Measurements from ENCODE around the gene PDXDC1.
"Not testable (repeated sequence)": the region's sequence is repeated elsewhere in the genome, so short reads cannot be mapped to it uniquely, and the experiment has no call there.

Gene PDXDC1

DNA sequence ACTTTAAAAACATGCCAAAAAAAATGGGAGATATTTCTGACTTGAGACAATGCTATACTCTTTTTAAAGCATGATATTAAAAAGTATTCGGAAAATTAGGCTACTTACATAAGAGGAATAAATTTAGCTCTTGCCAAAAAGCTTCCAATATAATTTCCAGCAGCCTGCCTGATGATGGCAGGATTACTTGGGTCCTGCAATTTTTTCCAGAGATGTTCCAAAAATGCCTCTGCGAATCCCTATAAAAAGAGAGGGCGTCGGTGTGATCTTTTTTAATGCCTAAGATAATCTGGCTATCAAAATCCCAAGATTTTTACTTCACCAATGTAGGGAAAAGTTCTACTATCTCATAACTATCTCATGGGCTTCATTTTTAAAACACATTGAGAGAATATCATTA lies 96.2 kb downstream of the PDXDC1 start:
- H3K4me3 ChIP-seq (ENCODE audit: control insufficient read depth in 1 of 7, extremely low read depth in 1 of 7, insufficient read depth in 4 of 7, low read depth in 2 of 7, low read length in 6 of 7); H3K9me3 ChIP-seq (ENCODE audit: control extremely low read depth in 1 of 5, control insufficient read depth in 4 of 5, insufficient read depth in 2 of 5, low read depth in 1 of 5, low read length in 4 of 5); H3K27ac ChIP-seq (ENCODE audit: insufficient read depth in 1 of 2, low read depth in 1 of 2, low read length in 2 of 2, poor library complexity in 1 of 2, severe bottlenecking in 2 of 2); H3K4me1 ChIP-seq (ENCODE audit: control extremely low read depth in 1 of 4, control insufficient read depth in 4 of 4, insufficient read depth in 4 of 4, low read length in 3 of 4); POLR2A ChIA-PET; H3K27me3 ChIP-seq (replicated peaks in 2 of 5; ENCODE audit: control insufficient read depth in 4 of 5, insufficient read depth in 5 of 5, low read length in 4 of 5); DNase-seq: not testable (repeated sequence)
- WGBS (ENCODE audit: insufficient coverage), result no CpG with 5 or more reads among the region's 4 CpGs
- CTCF ChIA-PET, result interaction anchor here (1.2 kb wide), 1 partner anchor 9 kb away, joined by 3 read pairs; no protein-coding TSS in a partner anchor
- peaks cover 9 to 56% (median 29%) of the 10 kb centered on the region in 4 experiments for H3K36me3 ChIP-seq (ENCODE audit: control insufficient read depth in 4 of 4, insufficient read depth in 4 of 4, low read length in 3 of 4)

DNA sequence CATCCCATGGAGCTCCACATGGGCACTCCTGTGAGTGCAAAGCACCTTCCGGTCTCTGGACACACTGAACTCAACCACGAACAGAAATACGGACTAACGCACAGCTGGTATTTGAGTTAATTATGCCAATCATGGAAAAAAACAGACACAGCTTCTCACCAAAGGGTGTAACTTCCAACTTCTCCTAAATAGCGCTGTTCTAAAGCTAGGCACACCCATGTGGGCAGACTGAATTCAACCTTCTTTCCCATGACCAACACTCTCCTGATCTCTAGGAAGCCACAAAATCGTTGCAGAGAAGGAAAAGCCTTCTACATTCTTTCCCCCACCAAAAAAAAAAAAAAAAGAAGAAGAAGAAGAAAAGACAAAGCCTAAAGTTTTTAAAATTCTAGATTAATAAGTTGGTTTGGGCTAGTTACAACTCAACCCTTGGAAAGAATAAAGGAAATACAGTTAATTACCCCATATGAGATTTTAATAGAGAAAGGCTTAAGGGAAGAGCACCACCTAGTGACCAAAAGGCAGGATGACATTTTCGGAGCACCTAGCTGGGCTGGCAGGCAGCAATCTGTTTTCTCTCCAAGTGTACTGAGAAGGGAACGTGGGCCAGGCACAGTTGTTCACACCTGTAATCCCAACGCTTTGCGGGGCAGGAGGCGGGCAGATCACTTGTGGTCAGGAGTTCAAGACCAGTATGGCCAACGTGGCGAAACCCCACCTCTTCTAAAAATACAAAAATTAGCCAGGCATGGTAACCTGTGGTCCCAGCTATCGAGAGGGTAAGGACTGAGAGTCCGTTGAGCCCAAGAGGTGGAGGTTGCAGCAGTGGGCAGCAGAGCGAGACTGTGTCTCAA lies 97.3 kb downstream of the PDXDC1 start:
- not testable (repeated sequence) for H3K27ac ChIP-seq (ENCODE audit: insufficient read depth in 1 of 2, low read depth in 1 of 2, low read length in 2 of 2, poor library complexity in 1 of 2, severe bottlenecking in 2 of 2); DNase-seq; H3K9me3 ChIP-seq (ENCODE audit: control extremely low read depth in 1 of 5, control insufficient read depth in 4 of 5, insufficient read depth in 2 of 5, low read depth in 1 of 5, low read length in 4 of 5); H3K4me1 ChIP-seq (ENCODE audit: control extremely low read depth in 1 of 4, control insufficient read depth in 4 of 4, insufficient read depth in 4 of 4, low read length in 3 of 4); H3K27me3 ChIP-seq (replicated peaks in 2 of 5; ENCODE audit: control insufficient read depth in 4 of 5, insufficient read depth in 5 of 5, low read length in 4 of 5); H3K4me3 ChIP-seq (ENCODE audit: control insufficient read depth in 1 of 7, extremely low read depth in 1 of 7, insufficient read depth in 4 of 7, low read depth in 2 of 7, low read length in 6 of 7)
- ChIA-PET POLR2A (interaction anchor here (0.6 kb wide), 1 partner anchor 18 kb away, joined by 5 read pairs; no protein-coding TSS in a partner anchor), CTCF (interaction anchor here (0.7 to 2.8 kb wide), 5 partner anchors 10 to 40 kb away, joined by 3 to 10 read pairs (median 4); no protein-coding TSS in a partner anchor)
- 65% methylated on average over 8 of the region's 16 CpGs for WGBS (ENCODE audit: insufficient coverage)
- peaks cover 10 to 52% (median 31%) of the 10 kb centered on the region in 4 experiments for H3K36me3 ChIP-seq (ENCODE audit: control insufficient read depth in 4 of 4, insufficient read depth in 4 of 4, low read length in 3 of 4)

DNA sequence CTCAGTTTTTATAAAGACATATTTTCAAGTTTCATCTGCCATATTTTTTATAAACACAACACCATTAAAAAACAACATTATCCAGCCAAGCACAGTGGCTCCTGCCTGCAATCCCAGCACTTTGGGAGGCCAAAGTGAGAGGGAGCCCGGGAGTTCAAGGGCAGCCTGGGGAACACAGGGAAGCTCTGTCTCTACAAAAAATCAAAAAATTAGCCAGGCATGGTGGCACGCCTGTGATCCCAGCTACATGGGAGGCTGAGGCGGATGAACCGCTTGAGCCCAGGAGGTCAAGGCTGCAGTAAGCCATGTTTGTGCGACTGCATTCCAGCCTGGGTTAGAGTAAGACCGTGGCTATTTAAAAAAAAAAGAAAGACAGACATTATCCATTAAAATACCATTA lies 98.3 kb downstream of the PDXDC1 start:
- Histone ChIP-seq H3K4me3 (ENCODE audit: control insufficient read depth in 1 of 7, extremely low read depth in 1 of 7, insufficient read depth in 4 of 7, low read depth in 2 of 7, low read length in 6 of 7) (no peak overlapping the region), H3K36me3 (ENCODE audit: control insufficient read depth in 4 of 4, insufficient read depth in 4 of 4, low read length in 3 of 4) (peaks cover 10 to 55% (median 32%) of the 10 kb centered on the region in 4 experiments), H3K27me3 (replicated peaks in 2 of 5; ENCODE audit: control insufficient read depth in 4 of 5, insufficient read depth in 5 of 5, low read length in 4 of 5) (no peaks in the 10 kb centered on the region), H3K27ac (ENCODE audit: insufficient read depth in 1 of 2, low read depth in 1 of 2, low read length in 2 of 2, poor library complexity in 1 of 2, severe bottlenecking in 2 of 2) (no peak overlapping the region), H3K9me3 (ENCODE audit: control extremely low read depth in 1 of 5, control insufficient read depth in 4 of 5, insufficient read depth in 2 of 5, low read depth in 1 of 5, low read length in 4 of 5) (no peaks in the 10 kb centered on the region), H3K4me1 (ENCODE audit: control extremely low read depth in 1 of 4, control insufficient read depth in 4 of 4, insufficient read depth in 4 of 4, low read length in 3 of 4) (no peaks in the 10 kb centered on the region)
- POLR2A ChIA-PET, result no interaction called here
- 96% methylated on average over 6 of the region's 6 CpGs for WGBS (ENCODE audit: insufficient coverage)
- CTCF ChIA-PET, result interaction anchor here (1.0 to 2.8 kb wide), 3 partner anchors 11 to 41 kb away, joined by 4 to 10 read pairs (median 4); no protein-coding TSS in a partner anchor
- no peak for DNase-seq

DNA sequence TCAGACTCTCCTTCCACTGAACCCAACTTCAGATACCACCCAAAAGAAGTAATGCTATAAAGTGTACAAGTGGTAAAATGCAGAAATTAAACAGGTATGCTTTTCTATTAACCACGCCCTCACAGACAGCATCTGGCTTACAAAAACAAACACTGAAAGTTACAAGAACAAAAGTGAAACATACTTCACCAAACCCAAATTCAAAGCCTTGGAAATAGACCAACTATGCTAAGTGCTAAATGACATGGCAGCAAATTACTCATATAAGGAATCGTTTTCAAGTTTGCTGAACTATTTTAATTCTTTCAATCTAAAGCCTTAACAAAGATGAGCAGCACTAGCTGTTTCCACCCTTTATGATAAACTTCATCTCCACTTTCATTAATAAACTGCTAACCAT lies 101.3 kb downstream of the PDXDC1 start:
- H3K9me3 ChIP-seq (ENCODE audit: control extremely low read depth in 1 of 5, control insufficient read depth in 4 of 5, insufficient read depth in 2 of 5, low read depth in 1 of 5, low read length in 4 of 5); H3K4me3 ChIP-seq (ENCODE audit: control insufficient read depth in 1 of 7, extremely low read depth in 1 of 7, insufficient read depth in 4 of 7, low read depth in 2 of 7, low read length in 6 of 7); H3K4me1 ChIP-seq (ENCODE audit: control extremely low read depth in 1 of 4, control insufficient read depth in 4 of 4, insufficient read depth in 4 of 4, low read length in 3 of 4); CTCF ChIA-PET; DNase-seq; H3K27me3 ChIP-seq (replicated peaks in 2 of 5; ENCODE audit: control insufficient read depth in 4 of 5, insufficient read depth in 5 of 5, low read length in 4 of 5); H3K27ac ChIP-seq (ENCODE audit: insufficient read depth in 1 of 2, low read depth in 1 of 2, low read length in 2 of 2, poor library complexity in 1 of 2, severe bottlenecking in 2 of 2); POLR2A ChIA-PET: not testable (repeated sequence)
- peaks cover 8 to 53% (median 25%) of the 10 kb centered on the region in 4 experiments for H3K36me3 ChIP-seq (ENCODE audit: control insufficient read depth in 4 of 4, insufficient read depth in 4 of 4, low read length in 3 of 4)
- 100% methylated on average over 1 of the region's 2 CpGs for WGBS (ENCODE audit: insufficient coverage)

DNA sequence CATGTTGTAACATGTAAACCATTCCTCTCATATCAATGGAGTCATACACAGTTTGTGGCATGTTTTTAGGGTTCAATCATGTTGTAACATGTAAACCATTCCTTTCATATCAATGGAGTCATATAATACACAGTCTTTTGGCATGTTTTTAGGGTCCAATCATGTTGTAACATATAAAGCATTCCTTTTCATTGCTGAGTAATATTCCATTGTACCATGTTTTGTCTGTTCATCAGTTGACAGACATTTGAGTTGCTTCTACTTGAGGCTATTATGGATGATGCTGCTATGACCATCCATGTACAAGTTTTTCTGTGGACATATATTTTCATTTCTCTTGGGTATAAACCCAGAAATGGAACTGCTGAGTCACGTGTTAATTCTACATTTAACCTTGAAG lies 106.1 kb downstream of the PDXDC1 start:
- H3K4me3 ChIP-seq (ENCODE audit: control insufficient read depth in 1 of 7, extremely low read depth in 1 of 7, insufficient read depth in 4 of 7, low read depth in 2 of 7, low read length in 6 of 7); DNase-seq; H3K27ac ChIP-seq (ENCODE audit: insufficient read depth in 1 of 2, low read depth in 1 of 2, low read length in 2 of 2, poor library complexity in 1 of 2, severe bottlenecking in 2 of 2); H3K27me3 ChIP-seq (replicated peaks in 2 of 5; ENCODE audit: control insufficient read depth in 4 of 5, insufficient read depth in 5 of 5, low read length in 4 of 5); H3K9me3 ChIP-seq (ENCODE audit: control extremely low read depth in 1 of 5, control insufficient read depth in 4 of 5, insufficient read depth in 2 of 5, low read depth in 1 of 5, low read length in 4 of 5); POLR2A ChIA-PET; CTCF ChIA-PET; H3K4me1 ChIP-seq (ENCODE audit: control extremely low read depth in 1 of 4, control insufficient read depth in 4 of 4, insufficient read depth in 4 of 4, low read length in 3 of 4): not testable (repeated sequence)
- peaks cover 5 to 35% (median 10%) of the 10 kb centered on the region in 4 experiments for H3K36me3 ChIP-seq (ENCODE audit: control insufficient read depth in 4 of 4, insufficient read depth in 4 of 4, low read length in 3 of 4)
- 38% methylated on average over 1 of the region's 1 CpG for WGBS (ENCODE audit: insufficient coverage)

DNA sequence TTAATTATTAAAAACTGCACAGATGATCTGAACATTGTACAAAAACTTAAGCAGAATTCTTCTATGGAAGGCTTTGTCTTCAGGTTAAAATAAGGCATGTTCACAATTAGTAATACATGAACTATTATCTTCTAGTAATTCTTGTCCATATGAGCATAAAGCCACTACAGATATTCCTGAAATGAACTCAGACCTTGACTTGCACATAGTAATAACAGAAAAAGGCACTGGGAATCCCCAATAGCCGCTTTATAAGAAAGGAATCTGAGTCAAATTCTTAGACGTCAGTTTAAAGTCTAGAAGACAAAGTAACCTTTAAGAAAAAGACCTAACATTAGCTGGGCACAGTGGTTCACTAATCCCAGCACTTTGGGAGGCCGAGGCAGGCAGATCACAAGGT lies 108.0 kb downstream of the PDXDC1 start:
- H3K27me3 ChIP-seq (replicated peaks in 2 of 5; ENCODE audit: control insufficient read depth in 4 of 5, insufficient read depth in 5 of 5, low read length in 4 of 5); H3K4me3 ChIP-seq (ENCODE audit: control insufficient read depth in 1 of 7, extremely low read depth in 1 of 7, insufficient read depth in 4 of 7, low read depth in 2 of 7, low read length in 6 of 7); POLR2A ChIA-PET; H3K27ac ChIP-seq (ENCODE audit: insufficient read depth in 1 of 2, low read depth in 1 of 2, low read length in 2 of 2, poor library complexity in 1 of 2, severe bottlenecking in 2 of 2); H3K4me1 ChIP-seq (ENCODE audit: control extremely low read depth in 1 of 4, control insufficient read depth in 4 of 4, insufficient read depth in 4 of 4, low read length in 3 of 4); DNase-seq; H3K9me3 ChIP-seq (ENCODE audit: control extremely low read depth in 1 of 5, control insufficient read depth in 4 of 5, insufficient read depth in 2 of 5, low read depth in 1 of 5, low read length in 4 of 5); CTCF ChIA-PET: not testable (repeated sequence)
- H3K36me3 ChIP-seq (ENCODE audit: control insufficient read depth in 4 of 4, insufficient read depth in 4 of 4, low read length in 3 of 4), result peaks cover 3 to 32% (median 8%) of the 10 kb centered on the region in 4 experiments
- WGBS (ENCODE audit: insufficient coverage), result 100% methylated on average over 1 of the region's 3 CpGs

DNA sequence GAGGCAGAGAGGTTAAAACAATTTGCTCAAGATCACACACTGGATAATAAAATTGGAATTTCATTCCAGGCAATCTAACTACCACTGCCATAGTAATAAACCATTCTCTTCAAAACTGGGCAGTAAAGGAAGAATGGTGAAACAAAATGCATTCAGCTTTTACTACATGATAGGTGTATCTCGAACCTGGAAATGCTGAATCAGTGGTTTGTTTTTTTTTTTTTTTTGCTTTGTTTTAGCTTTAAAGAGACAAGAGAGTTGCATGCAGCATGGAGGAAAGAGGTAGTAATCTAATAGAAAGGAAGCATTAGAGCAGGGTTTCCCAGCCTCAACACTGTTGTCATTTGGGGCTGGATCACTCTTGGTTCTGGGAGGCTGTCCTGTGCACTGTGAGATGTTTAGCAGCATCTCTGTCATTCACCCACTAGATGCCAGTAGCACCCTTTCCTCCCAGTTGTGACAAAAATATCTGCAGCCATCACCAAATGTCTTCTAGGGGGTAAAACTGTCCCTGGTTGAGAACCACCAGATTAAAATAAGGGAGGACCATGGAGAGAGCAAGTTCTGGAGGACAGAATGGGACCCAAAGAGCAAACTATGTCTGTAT lies 115.9 kb downstream of the PDXDC1 start:
- H3K4me3 ChIP-seq (ENCODE audit: control insufficient read depth in 1 of 7, extremely low read depth in 1 of 7, insufficient read depth in 4 of 7, low read depth in 2 of 7, low read length in 6 of 7); H3K27me3 ChIP-seq (replicated peaks in 2 of 5; ENCODE audit: control insufficient read depth in 4 of 5, insufficient read depth in 5 of 5, low read length in 4 of 5); DNase-seq; H3K27ac ChIP-seq (ENCODE audit: insufficient read depth in 1 of 2, low read depth in 1 of 2, low read length in 2 of 2, poor library complexity in 1 of 2, severe bottlenecking in 2 of 2); H3K9me3 ChIP-seq (ENCODE audit: control extremely low read depth in 1 of 5, control insufficient read depth in 4 of 5, insufficient read depth in 2 of 5, low read depth in 1 of 5, low read length in 4 of 5); POLR2A ChIA-PET; CTCF ChIA-PET: not testable (repeated sequence)
- peaks cover 0 to 15% (median 3%) of the 10 kb centered on the region in 4 experiments for H3K36me3 ChIP-seq (ENCODE audit: control insufficient read depth in 4 of 4, insufficient read depth in 4 of 4, low read length in 3 of 4)
- WGBS (ENCODE audit: insufficient coverage), result 100% methylated on average over 1 of the region's 1 CpG
- peaks cover 0 to 16% (median 7%) of the 10 kb centered on the region in 4 experiments for H3K4me1 ChIP-seq (ENCODE audit: control extremely low read depth in 1 of 4, control insufficient read depth in 4 of 4, insufficient read depth in 4 of 4, low read length in 3 of 4)
